Osteoblast (primary cell): ENCODE measurements around the gene XXYLT1. TPM values are rescaled to one million over a fixed set of nuclear protein-coding genes. Genes with fewer than 3 reads are reported as not detected.

Experiments used
- DNase-seq: peaks from one replicate; pipeline ENCODE4 v3.0.0; 2011; ENCODE audit warnings: low spot score, mixed read lengths; ENCODE audit not compliant: insufficient read length; ENCODE audit errors: missing footprints
- H2AFZ ChIP-seq: 2 replicates; pipeline ENCODE4 v1.6.0; 2011; ENCODE audit warnings: mild to moderate bottlenecking, low read length
- H3K27ac ChIP-seq: 2 replicates; pipeline ENCODE4 v1.5.1; 2011; ENCODE audit warnings: mild to moderate bottlenecking, low read depth, low read length, moderate library complexity
- H3K27me3 ChIP-seq: 2 replicates; pipeline ENCODE4 v1.6.0; 2012; ENCODE audit warnings: mild to moderate bottlenecking, control low read depth, inconsistent platforms, low read length, moderate library complexity; ENCODE audit not compliant: insufficient read depth
- H3K36me3 ChIP-seq: 2 replicates; pipeline ENCODE4 v1.5.1; 2011; ENCODE audit warnings: mild to moderate bottlenecking, low read length, control low read depth, moderate library complexity; ENCODE audit not compliant: insufficient read depth
- H3K4me1 ChIP-seq: 2 replicates; pipeline ENCODE4 v1.5.1; 2011; ENCODE audit warnings: mild to moderate bottlenecking, low read length, control low read depth, moderate library complexity; ENCODE audit not compliant: insufficient read depth
- H3K4me2 ChIP-seq: 2 replicates; pipeline ENCODE4 v1.6.0; 2011; ENCODE audit warnings: mild to moderate bottlenecking, low read length; ENCODE audit not compliant: insufficient read depth
- H3K4me3 ChIP-seq: fragments of 200-600 bp; sonication (generic); 3 replicates; pipeline ENCODE4 v1.5.1; 2012; ENCODE audit warnings: mild to moderate bottlenecking, low read length, inconsistent platforms; ENCODE audit not compliant: insufficient read depth
- H3K79me2 ChIP-seq: 2 replicates; pipeline ENCODE4 v1.6.0; 2012; ENCODE audit warnings: mild to moderate bottlenecking, low read length, control low read depth, inconsistent platforms; ENCODE audit not compliant: insufficient read depth
- H3K9me3 ChIP-seq: 2 replicates; pipeline ENCODE4 v1.5.1; 2011; ENCODE audit warnings: low read depth, low read length, control low read depth
- H4K20me1 ChIP-seq: 2 replicates; pipeline ENCODE4 v1.6.0; 2012; ENCODE audit warnings: mild to moderate bottlenecking, low read length, control low read depth; ENCODE audit not compliant: insufficient read depth
- CTCF ChIP-seq: IDR thresholded peaks from 2 replicates; pipeline ENCODE4 v1.5.1; 2011; ENCODE audit warnings: mild to moderate bottlenecking, low read depth, low read length, moderate library complexity; ENCODE audit errors: extremely low read depth
- total RNA-seq: library from RNA; depleted of rRNA; stranded (reverse); fragments of >200 nt; gene quantifications from 2 replicates; pipeline ENCODE4 v1.2.3, GENCODE V29; 2012

XXYLT1 gene
- total RNA-seq, 1 donor: 28.2 TPM

- Histone ChIP-seq H3K4me1 (no peaks in the 10 kb centered on the region), H3K4me3 (no peak overlapping the region), H3K4me2 (no peak overlapping the region), H4K20me1 (no peaks in the 10 kb centered on the region), H3K9me3 (no peaks in the 10 kb centered on the region), H2AFZ (no peak overlapping the region), H3K27me3 (no peaks in the 10 kb centered on the region), H3K27ac (no peak overlapping the region), H3K36me3 (no peaks in the 10 kb centered on the region), H3K79me2 (no peaks in the 10 kb centered on the region)
- no peak for TF ChIP-seq CTCF
- peak; percentile 52 for DNase-seq
Measured at GRCh38 chr3:195111766-195112165, 159.2 kb downstream of the XXYLT1 start.

- Histone ChIP-seq H3K27me3 (no peaks in the 10 kb centered on the region), H4K20me1 (no peaks in the 10 kb centered on the region), H3K4me3 (no peak overlapping the region), H3K4me2 (no peak overlapping the region), H3K79me2 (no peaks in the 10 kb centered on the region), H3K36me3 (no peaks in the 10 kb centered on the region), H3K27ac (no peak overlapping the region), H3K9me3 (no peaks in the 10 kb centered on the region), H3K4me1 (no peaks in the 10 kb centered on the region), H2AFZ (no peak overlapping the region)
- DNase-seq: peak; percentile 31
- no peak for TF ChIP-seq CTCF
Measured at GRCh38 chr3:195111319-195111705, 159.6 kb downstream of the XXYLT1 start.

- Histone ChIP-seq H4K20me1 (no peaks in the 10 kb centered on the region), H3K9me3 (no peaks in the 10 kb centered on the region), H3K36me3 (no peaks in the 10 kb centered on the region), H3K4me3 (no peak overlapping the region), H2AFZ (no peak overlapping the region), H3K4me1 (peaks cover 2% of the 10 kb centered on the region), H3K27me3 (no peaks in the 10 kb centered on the region), H3K79me2 (no peaks in the 10 kb centered on the region), H3K27ac (no peak overlapping the region), H3K4me2 (no peak overlapping the region)
- no peak for TF ChIP-seq CTCF
- DNase-seq: no peak
Measured at GRCh38 chr3:195110647-195111318, 160.2 kb downstream of the XXYLT1 start.

- H3K79me2 ChIP-seq: no peaks in the 10 kb centered on the region
- peaks cover 4% of the 10 kb centered on the region for H3K4me1 ChIP-seq
- no peaks in the 10 kb centered on the region for H3K36me3 ChIP-seq
- no peaks in the 10 kb centered on the region for H4K20me1 ChIP-seq
- no peak overlapping the region for H3K4me3 ChIP-seq
- H3K9me3 ChIP-seq: no peaks in the 10 kb centered on the region
- no peak for TF ChIP-seq CTCF
- H3K4me2 ChIP-seq: no peak overlapping the region
- H3K27me3 ChIP-seq: no peaks in the 10 kb centered on the region
- no peak for DNase-seq
- no peak overlapping the region for H2AFZ ChIP-seq
- no peak overlapping the region for H3K27ac ChIP-seq
Measured at GRCh38 chr3:195109098-195109657, 161.8 kb downstream of the XXYLT1 start.
